PC-3 (cell line): ENCODE data around the gene FAXC. TPM values are rescaled to one million over a fixed set of nuclear protein-coding genes. Genes with fewer than 3 reads are reported as not detected.

Experiments
- ATAC-seq: fragments of 200-7000 bp; cut with Tn5 transposase; 2 replicates; pipeline ENCODE4 v1.9.1; 2020; ENCODE audit warnings: mild to moderate bottlenecking, moderate library complexity
- BruUV-seq: library from RNA; stranded (reverse); fragments of 400-500 nt; replicated peaks from 2 replicates; lab custom pipeline; 2021; lab: Mats Ljungman, UMichigan
- CTCF ChIA-PET: fragments of 300-600 bp; sonication (Branson Sonifier 250); formaldehyde crosslinking; loops from one replicate; lab custom pipeline; 2022; ENCODE audit warnings: antibody characterized with exemption; lab: Charles Lee
- POLR2A ChIA-PET: fragments of 300-600 bp; sonication (Branson Sonifier 250); formaldehyde crosslinking; loops from one replicate; lab custom pipeline; 2022; ENCODE audit warnings: antibody characterized with exemption; ENCODE audit not compliant: unreplicated experiment; lab: Charles Lee
- DNase-seq: peaks from one replicate; pipeline ENCODE4 v3.0.0-alpha.2; 2015
- H2AFZ ChIP-seq: fragments of 300-600 bp; sonication (generic); 2 replicates; pipeline ENCODE4 v1.6.0; 2016; ENCODE audit warnings: antibody characterized with exemption, low read length
- H3F3A ChIP-seq: fragments of 300-600 bp; sonication (generic); one replicate; pipeline ENCODE4 v1.6.0; 2017; ENCODE audit warnings: antibody characterized with exemption, low read length, control low read depth, mild to moderate bottlenecking; ENCODE audit not compliant: unreplicated experiment
- H3K27ac ChIP-seq: fragments of 300-600 bp; sonication (generic); 2 replicates; pipeline ENCODE4 v1.5.1; 2016; ENCODE audit warnings: mild to moderate bottlenecking, low read length
- H3K27me3 ChIP-seq: fragments of 300-600 bp; sonication (generic); 2 replicates; pipeline ENCODE4 v1.6.1; 2016; ENCODE audit warnings: low read length, mixed read lengths
- H3K36me3 ChIP-seq: fragments of 300-600 bp; sonication (generic); 2 replicates; pipeline ENCODE4 v1.6.1; 2016; ENCODE audit warnings: low read depth, mixed run types, low read length, mixed read lengths
- H3K4me1 ChIP-seq: fragments of 300-600 bp; sonication (generic); 2 replicates; pipeline ENCODE4 v1.5.1; 2016; ENCODE audit warnings: low read length; ENCODE audit not compliant: insufficient read depth
- H3K4me2 ChIP-seq: fragments of 300-600 bp; sonication (generic); 2 replicates; pipeline ENCODE4 v1.6.0; 2016; ENCODE audit warnings: low read length
- H3K4me3 ChIP-seq: fragments of 300-600 bp; sonication (generic); 2 replicates; pipeline ENCODE4 v1.5.1; 2016; ENCODE audit warnings: mild to moderate bottlenecking, low read length, mixed read lengths
- H3K79me2 ChIP-seq: fragments of 300-600 bp; sonication (generic); 2 replicates; pipeline ENCODE4 v1.6.1; 2017; ENCODE audit warnings: low read length, mixed read lengths
- H3K9ac ChIP-seq: fragments of 300-600 bp; sonication (generic); 2 replicates; pipeline ENCODE4 v1.6.0; 2016; ENCODE audit warnings: mild to moderate bottlenecking, low read length
- H3K9me2 ChIP-seq: fragments of 300-600 bp; sonication (generic); replicated peaks from 2 replicates; pipeline ENCODE4 v1.6.1; 2016; ENCODE audit warnings: mixed run types, low read length, mixed read lengths
- H3K9me3 ChIP-seq: fragments of 300-600 bp; sonication (generic); 2 replicates; pipeline ENCODE4 v1.6.1; 2016; ENCODE audit warnings: low read length, mixed read lengths
- H4K20me1 ChIP-seq: fragments of 300-600 bp; sonication (generic); 2 replicates; pipeline ENCODE4 v1.6.1; 2016; ENCODE audit warnings: low read length, mixed read lengths
- CTCF ChIP-seq: fragments of 300-600 bp; sonication (generic); conservative IDR thresholded peaks from 2 replicates; pipeline ENCODE4 v1.5.1; 2017; ENCODE audit warnings: antibody characterized with exemption, low read depth, mild to moderate bottlenecking, low read length
- EZH2 ChIP-seq: fragments of 300-600 bp; sonication (generic); IDR thresholded peaks from one replicate; pipeline ENCODE4 v1.6.1; 2017; ENCODE audit warnings: antibody characterized with exemption, mild to moderate bottlenecking, low read length; ENCODE audit not compliant: unreplicated experiment
- EZH2phosphoT487 ChIP-seq: fragments of 300-600 bp; sonication (generic); IDR thresholded peaks from 2 replicates; pipeline ENCODE4 v1.6.1; 2018; ENCODE audit warnings: mild to moderate bottlenecking, antibody characterized with exemption, low read length, borderline replicate concordance
- intact Hi-C: fragments of 100-400 bp; cut with micrococcal nuclease; formaldehyde crosslinking; loops from 2 replicates; pipeline ENCODE4 v1.9.0; 2023
- total RNA-seq: library from RNA; depleted of rRNA; stranded (reverse); fragments of >200 nt; gene quantifications from 2 replicates; pipeline ENCODE4 v1.2.3, GENCODE V29; 2014

The FAXC gene
- total RNA-seq, 1 experiment from 2014 or later, result 3.9 TPM

DNA sequence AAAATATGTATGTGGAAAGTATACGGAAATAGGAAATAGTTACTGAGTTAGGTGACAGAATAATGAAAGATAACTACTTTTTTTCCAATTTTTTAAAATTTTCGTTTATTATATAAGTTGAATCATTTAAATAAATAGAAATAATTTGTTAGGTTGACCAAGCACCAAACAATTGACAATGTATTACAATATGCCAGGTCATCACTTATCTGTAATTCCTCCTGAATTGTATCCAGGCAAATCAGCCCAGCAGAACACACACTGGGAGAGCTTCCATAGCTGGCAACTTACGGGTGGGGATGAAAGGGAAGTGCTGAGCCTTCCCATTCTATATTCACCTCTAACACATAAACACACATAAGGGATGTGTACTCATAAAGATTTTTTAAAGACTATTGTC lies 40.7 kb downstream of the FAXC start:
- Histone ChIP-seq H3K27ac (no peak overlapping the region), H3K9me3 (no peaks in the 10 kb centered on the region), H3F3A (no peaks in the 10 kb centered on the region), H4K20me1 (no peaks in the 10 kb centered on the region), H3K4me3 (no peak overlapping the region), H3K4me2 (no peak overlapping the region), H3K4me1 (no peaks in the 10 kb centered on the region), H2AFZ (no peak overlapping the region), H3K36me3 (no peaks in the 10 kb centered on the region), H3K79me2 (no peaks in the 10 kb centered on the region), H3K9ac (no peak overlapping the region), H3K27me3 (no peaks in the 10 kb centered on the region), H3K9me2 (no peaks in the 10 kb centered on the region)
- ATAC-seq, result no peak
- TF ChIP-seq EZH2, result no peak
- no peak for TF ChIP-seq EZH2phosphoT487
- no peak for TF ChIP-seq CTCF
- BruUV-seq, result no TSS peak
- ChIA-PET POLR2A (no interaction called here), CTCF (no interaction called here)
- DNase-seq, result no peak
- intact Hi-C loops, result no loop called here

- TF ChIP-seq CTCF (no peak), EZH2 (no peak), EZH2phosphoT487 (no peak)
- H3K4me1 ChIP-seq, result no peaks in the 10 kb centered on the region
- BruUV-seq, result no TSS peak
- H3K27me3 ChIP-seq, result no peaks in the 10 kb centered on the region
- DNase-seq (no peak), ATAC-seq (no peak)
- CTCF ChIA-PET, result no interaction called here
- H3F3A ChIP-seq, result no peaks in the 10 kb centered on the region
- H2AFZ ChIP-seq, result no peak overlapping the region
- H3K4me2 ChIP-seq, result no peak overlapping the region
- POLR2A ChIA-PET, result no interaction called here
- H3K4me3 ChIP-seq, result no peak overlapping the region
- H3K9me3 ChIP-seq, result no peaks in the 10 kb centered on the region
- H3K79me2 ChIP-seq, result no peaks in the 10 kb centered on the region
- no peaks in the 10 kb centered on the region for H3K36me3 ChIP-seq
- intact Hi-C loops, result no loop called here
- no peak overlapping the region for H3K9ac ChIP-seq
- no peaks in the 10 kb centered on the region for H4K20me1 ChIP-seq
- H3K9me2 ChIP-seq, result no peaks in the 10 kb centered on the region
- no peak overlapping the region for H3K27ac ChIP-seq
Measured at GRCh38 chr6:99307295-99307907, 42.1 kb downstream of the FAXC start.

DNA sequence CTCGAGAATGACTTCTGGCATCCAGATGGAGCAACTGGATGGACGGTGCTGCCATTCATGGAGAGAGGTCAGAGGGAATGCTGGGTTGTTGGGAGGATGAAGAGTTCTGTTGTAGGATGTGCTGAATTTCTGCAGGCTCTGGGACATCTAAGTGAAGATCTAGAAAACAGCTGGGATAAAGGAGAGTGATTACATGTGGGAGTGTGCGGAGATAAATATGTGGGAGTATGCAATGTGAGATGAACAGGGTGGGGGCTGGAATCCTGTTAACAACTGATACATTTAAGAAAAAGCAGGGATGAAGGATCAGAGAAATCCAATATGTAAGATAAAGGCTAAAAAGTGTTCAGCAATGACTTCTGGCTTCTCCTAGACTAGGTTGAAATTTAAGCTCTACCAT lies 43.1 kb downstream of the FAXC start:
- Histone ChIP-seq H3F3A (no peaks in the 10 kb centered on the region), H3K4me2 (no peak overlapping the region), H3K4me1 (no peaks in the 10 kb centered on the region), H3K9ac (no peak overlapping the region), H4K20me1 (no peaks in the 10 kb centered on the region), H3K9me2 (no peaks in the 10 kb centered on the region), H3K79me2 (no peaks in the 10 kb centered on the region), H3K4me3 (no peak overlapping the region), H3K27ac (no peak overlapping the region), H3K27me3 (no peaks in the 10 kb centered on the region), H2AFZ (no peak overlapping the region), H3K9me3 (no peaks in the 10 kb centered on the region), H3K36me3 (no peaks in the 10 kb centered on the region)
- BruUV-seq, result no TSS peak
- DNase-seq (no peak), ATAC-seq (no peak)
- ChIA-PET POLR2A (no interaction called here), CTCF (no interaction called here)
- intact Hi-C loops, result no loop called here
- TF ChIP-seq CTCF (no peak), EZH2 (no peak), EZH2phosphoT487 (no peak)
